ENCODE measurements around the gene SLC1A4. TPM values are rescaled to one million over a fixed set of nuclear protein-coding genes. Genes with fewer than 3 reads are reported as not detected.
"Not testable (repeated sequence)": the region's sequence is repeated elsewhere in the genome, so short reads cannot be mapped to it uniquely, and the experiment has no call there.

SLC1A4 gene
- total and polyA plus RNA-seq, 7 donors = 0.60 to 13.4 (median 5.1) TPM

DNA sequence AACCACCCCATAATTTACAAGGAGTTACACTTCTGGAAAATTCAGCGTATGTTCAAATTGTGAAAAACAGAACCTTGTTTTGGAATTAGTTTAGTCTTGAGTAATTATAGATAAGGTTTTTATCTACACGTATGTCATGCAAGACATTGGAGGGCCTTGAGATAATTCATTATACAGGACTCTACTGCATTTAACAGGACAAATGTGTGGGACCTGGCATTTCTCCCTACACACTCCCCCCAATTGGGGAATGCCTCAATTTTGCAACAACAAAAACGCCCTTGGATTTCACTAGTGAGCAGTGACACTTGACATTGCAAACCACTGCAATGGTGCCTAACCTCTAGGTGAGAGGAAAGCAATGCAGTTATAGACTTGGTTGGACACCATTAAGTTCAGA is 11.4 kb downstream of the SLC1A4 start:
- no peaks in the 10 kb centered on the region for H3K9me3 ChIP-seq
- peaks cover 0 to 14% (median 12%) of the 10 kb centered on the region in 4 donors for H3K4me1 ChIP-seq
- intact Hi-C loops (cut with DNase I) = no loop called here
- WGBS, 2 donors = 93% methylated on average over 3 of the region's 3 CpGs
- no peak for TF ChIP-seq EP300 (IDR thresholded peaks at IDR 0.05)
- TF ChIP-seq, protein P1, sequence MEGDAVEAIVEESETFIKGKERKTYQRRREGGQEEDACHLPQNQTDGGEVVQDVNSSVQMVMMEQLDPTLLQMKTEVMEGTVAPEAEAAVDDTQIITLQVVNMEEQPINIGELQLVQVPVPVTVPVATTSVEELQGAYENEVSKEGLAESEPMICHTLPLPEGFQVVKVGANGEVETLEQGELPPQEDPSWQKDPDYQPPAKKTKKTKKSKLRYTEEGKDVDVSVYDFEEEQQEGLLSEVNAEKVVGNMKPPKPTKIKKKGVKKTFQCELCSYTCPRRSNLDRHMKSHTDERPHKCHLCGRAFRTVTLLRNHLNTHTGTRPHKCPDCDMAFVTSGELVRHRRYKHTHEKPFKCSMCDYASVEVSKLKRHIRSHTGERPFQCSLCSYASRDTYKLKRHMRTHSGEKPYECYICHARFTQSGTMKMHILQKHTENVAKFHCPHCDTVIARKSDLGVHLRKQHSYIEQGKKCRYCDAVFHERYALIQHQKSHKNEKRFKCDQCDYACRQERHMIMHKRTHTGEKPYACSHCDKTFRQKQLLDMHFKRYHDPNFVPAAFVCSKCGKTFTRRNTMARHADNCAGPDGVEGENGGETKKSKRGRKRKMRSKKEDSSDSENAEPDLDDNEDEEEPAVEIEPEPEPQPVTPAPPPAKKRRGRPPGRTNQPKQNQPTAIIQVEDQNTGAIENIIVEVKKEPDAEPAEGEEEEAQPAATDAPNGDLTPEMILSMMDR (IDR thresholded peaks at IDR 0.05) = no peak
- no peak for TF ChIP-seq POLR2A (IDR thresholded peaks at IDR 0.05)
- no peak for TF ChIP-seq POLR2AphosphoS5 (IDR thresholded peaks at IDR 0.05)
- H3K27me3 ChIP-seq = no peaks in the 10 kb centered on the region
- no peak for DNase-seq
- no peak overlapping the region for H3K4me3 ChIP-seq
- H3K27ac ChIP-seq = no peak overlapping the region
- H3K36me3 ChIP-seq = no peaks in the 10 kb centered on the region

DNA sequence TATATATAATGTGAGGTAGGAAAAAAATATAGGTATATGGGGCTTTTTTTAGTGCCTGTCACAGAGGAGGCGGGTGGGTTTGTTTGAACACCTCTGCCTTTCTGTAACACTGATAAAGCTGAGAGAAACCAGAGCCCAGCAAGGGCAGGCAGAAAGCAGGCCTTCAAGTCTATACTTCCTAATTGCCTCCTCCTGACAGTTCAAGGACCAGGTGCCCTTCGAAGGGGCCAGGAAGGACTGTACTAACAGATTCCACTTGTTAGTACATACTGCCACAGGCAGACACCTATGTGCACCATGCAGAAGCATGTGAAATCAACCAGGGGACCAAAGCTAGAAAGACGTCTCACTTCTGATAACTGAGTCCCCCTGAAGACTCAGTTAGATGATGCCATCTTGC is 13.8 kb downstream of the SLC1A4 start:
- TF ChIP-seq POLR2AphosphoS5 (IDR thresholded peaks at IDR 0.05) (no peak), POLR2A (IDR thresholded peaks at IDR 0.05) (no peak), EP300 (IDR thresholded peaks at IDR 0.05) (no peak)
- TF ChIP-seq, protein P1 (IDR thresholded peaks at IDR 0.05) = no peak
- no peaks in the 10 kb centered on the region for H3K36me3 ChIP-seq
- no peaks in the 10 kb centered on the region for H3K27me3 ChIP-seq
- DNase-seq = no peak
- H3K4me3 ChIP-seq = no peak overlapping the region
- intact Hi-C loops (cut with DNase I) = no loop called here
- no peaks in the 10 kb centered on the region for H3K9me3 ChIP-seq
- 85 to 88% methylated on average over 3 of the region's 3 CpGs for WGBS, 2 donors
- H3K4me1 ChIP-seq = peaks cover 0 to 14% (median 12%) of the 10 kb centered on the region in 4 donors
- H3K27ac ChIP-seq = no peak overlapping the region

DNA sequence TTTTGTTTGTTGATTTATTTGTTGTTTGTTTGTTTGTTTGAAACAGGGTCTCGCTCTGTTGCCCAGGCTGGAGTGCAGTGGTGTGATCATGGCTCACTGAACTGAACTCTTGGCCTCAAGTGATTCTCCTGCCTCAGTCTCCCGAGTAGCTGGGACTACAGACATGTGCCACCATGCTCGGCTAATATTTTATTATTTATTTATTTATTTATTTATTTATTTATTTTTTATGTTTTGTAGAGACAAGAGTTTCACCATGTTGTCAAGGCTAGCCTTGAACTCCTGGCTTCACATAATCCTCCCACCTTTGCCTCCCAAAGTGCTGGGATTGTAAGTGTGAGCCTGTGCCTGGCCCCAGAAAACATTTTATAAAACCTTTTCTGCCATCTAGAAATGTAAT is 15.0 kb downstream of the SLC1A4 start:
- H3K4me3 ChIP-seq; H3K27ac ChIP-seq; DNase-seq; intact Hi-C loops (cut with DNase I); H3K36me3 ChIP-seq; H3K9me3 ChIP-seq; H3K27me3 ChIP-seq; H3K4me1 ChIP-seq: not testable (repeated sequence)
- WGBS, 2 donors = 97 to 98% methylated on average over 3 of the region's 3 CpGs

DNA sequence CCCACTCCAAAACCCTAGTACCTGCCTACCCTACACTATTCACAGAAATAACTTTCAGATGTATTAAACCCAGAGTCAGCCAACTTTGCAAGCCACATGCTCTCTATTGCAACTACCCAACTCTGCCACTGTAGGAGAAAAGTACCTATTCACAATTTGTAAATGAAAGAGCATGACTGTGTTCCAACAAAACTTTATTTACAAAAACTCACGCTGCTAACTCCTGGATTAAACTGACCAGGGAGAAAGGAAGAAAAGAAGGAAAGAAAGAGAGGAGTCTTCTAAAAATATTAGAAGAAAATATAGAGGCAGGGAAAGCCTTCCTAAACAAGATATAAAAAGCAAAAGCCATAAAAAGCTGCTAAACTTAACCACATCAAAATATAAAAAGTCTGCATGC is 24.6 kb downstream of the SLC1A4 start:
- DNase-seq = no peak
- no peak for TF ChIP-seq EP300 (IDR thresholded peaks at IDR 0.05)
- TF ChIP-seq POLR2AphosphoS5 (IDR thresholded peaks at IDR 0.05) = no peak
- TF ChIP-seq, protein P1 (IDR thresholded peaks at IDR 0.05) = no peak
- TF ChIP-seq POLR2A (IDR thresholded peaks at IDR 0.05) = no peak
- intact Hi-C loops (cut with DNase I) = no loop called here
- no peak overlapping the region for H3K4me3 ChIP-seq
- H3K27me3 ChIP-seq = no peaks in the 10 kb centered on the region
- peaks cover 0 to 55% (median 4%) of the 10 kb centered on the region in 4 donors for H3K36me3 ChIP-seq
- H3K4me1 ChIP-seq = no peaks in the 10 kb centered on the region
- WGBS, 2 donors = 83 to 95% methylated on average over 1 of the region's 1 CpG
- no peaks in the 10 kb centered on the region for H3K9me3 ChIP-seq
- no peak overlapping the region for H3K27ac ChIP-seq

DNA sequence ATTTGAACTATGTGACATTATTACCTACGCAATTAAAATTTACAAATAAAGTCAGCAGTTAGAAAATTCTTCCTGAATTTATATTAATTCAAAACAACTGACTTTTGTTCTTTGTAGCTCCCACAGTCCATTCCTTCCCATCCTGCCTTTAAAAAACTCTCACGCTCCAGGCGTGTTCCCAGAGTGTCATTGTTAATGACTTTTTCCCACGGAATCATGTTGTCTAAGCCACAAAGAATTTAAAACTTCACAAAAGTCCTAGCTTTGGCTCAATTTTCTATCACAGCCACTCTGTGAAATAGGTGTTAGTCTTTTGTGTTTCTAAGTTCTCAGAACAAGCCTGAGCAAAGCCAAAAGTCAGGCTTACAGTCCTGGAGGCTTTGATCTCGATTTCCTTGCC is 26.5 kb downstream of the SLC1A4 start:
- WGBS, 2 donors = 92 to 94% methylated on average over 5 of the region's 5 CpGs
- intact Hi-C loops (cut with DNase I) = no loop called here
- peaks cover 0 to 69% (median 7%) of the 10 kb centered on the region in 4 donors for H3K36me3 ChIP-seq

More for the DNA sequence above, 26.5 kb downstream of the SLC1A4 start:
- H3K27me3 ChIP-seq = no peaks in the 10 kb centered on the region
- H3K27ac ChIP-seq = no peak overlapping the region
- TF ChIP-seq POLR2A (IDR thresholded peaks at IDR 0.05) = no peak
- TF ChIP-seq POLR2AphosphoS5 (IDR thresholded peaks at IDR 0.05) = no peak
- TF ChIP-seq, protein P1 (IDR thresholded peaks at IDR 0.05) = no peak
- TF ChIP-seq EP300 (IDR thresholded peaks at IDR 0.05) = no peak
- H3K4me1 ChIP-seq = no peaks in the 10 kb centered on the region
- H3K9me3 ChIP-seq = no peaks in the 10 kb centered on the region
- no peak for DNase-seq
- no peak overlapping the region for H3K4me3 ChIP-seq

Data from sigmoid colon (tissue), 7 donors.